CD4-positive, alpha-beta T cell treated with Interleukin-17A for 1 hour (primary cell): Measurements from ENCODE around the gene GSK3A.

ENCODE experiments used
- DNase-seq: peaks from one replicate; pipeline ENCODE4 v3.0.0-alpha.2; 2020

Gene GSK3A

DNA sequence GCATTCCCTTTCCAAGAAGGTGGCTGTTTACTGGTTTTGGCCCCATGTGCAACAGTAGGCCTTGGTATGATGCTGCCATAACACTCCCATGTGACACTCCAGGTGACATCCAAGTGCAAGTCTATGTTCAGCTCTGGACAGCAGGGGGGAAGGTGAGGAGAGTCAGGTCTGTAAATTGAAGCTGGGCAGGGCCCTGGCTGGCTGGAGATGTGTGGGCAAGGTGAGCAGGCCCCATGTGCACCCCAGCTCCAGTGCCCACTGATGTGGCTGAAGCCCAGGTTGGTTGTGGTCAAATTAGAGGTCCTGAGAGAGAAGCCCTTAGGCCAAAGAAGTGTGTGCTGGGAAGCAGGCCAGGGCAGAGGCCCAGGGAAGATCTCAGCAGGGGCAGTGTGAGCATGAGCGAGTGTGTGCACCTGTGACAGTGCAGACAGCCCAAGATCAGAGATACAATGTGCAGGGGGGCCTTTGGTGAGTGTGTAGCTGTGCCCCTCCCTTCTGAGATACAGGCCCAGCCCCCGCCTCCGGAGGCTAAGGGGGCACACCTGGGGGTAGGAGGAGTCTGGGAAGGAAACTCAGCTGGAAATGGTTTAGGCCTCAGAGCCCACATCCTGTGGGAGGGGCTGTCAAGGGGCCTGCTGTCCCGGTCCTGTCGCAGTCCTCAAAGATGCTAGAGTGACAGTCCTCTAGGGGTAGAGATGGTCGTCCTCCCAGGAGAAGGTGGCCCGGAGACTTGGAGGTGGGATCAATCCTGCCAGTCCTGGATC, 43.5 kb downstream of the GSK3A start:
- DNase-seq, result peak; percentile 88

DNA sequence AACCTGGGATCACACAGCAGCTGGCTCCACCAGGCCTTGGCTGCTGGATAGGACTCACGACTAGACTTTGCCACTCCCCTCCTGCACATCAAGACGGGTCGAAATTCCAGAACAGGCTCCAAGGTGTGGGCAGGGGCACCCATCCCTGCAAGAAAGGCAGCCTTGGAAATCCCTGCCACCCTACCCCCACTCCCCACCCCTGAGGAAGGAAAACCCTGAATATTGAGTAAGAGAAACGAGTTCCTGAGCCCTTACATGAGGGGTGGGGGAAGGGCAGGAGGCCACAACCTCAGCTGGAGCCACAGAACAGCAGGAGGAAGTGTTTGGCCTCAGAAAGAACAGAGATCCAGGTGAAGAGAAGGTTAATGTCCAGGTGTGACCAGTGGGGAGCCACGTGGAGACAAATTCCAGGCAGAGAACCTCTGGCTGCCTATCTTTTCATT, 45.0 kb downstream of the GSK3A start:
- no peak for DNase-seq

DNA sequence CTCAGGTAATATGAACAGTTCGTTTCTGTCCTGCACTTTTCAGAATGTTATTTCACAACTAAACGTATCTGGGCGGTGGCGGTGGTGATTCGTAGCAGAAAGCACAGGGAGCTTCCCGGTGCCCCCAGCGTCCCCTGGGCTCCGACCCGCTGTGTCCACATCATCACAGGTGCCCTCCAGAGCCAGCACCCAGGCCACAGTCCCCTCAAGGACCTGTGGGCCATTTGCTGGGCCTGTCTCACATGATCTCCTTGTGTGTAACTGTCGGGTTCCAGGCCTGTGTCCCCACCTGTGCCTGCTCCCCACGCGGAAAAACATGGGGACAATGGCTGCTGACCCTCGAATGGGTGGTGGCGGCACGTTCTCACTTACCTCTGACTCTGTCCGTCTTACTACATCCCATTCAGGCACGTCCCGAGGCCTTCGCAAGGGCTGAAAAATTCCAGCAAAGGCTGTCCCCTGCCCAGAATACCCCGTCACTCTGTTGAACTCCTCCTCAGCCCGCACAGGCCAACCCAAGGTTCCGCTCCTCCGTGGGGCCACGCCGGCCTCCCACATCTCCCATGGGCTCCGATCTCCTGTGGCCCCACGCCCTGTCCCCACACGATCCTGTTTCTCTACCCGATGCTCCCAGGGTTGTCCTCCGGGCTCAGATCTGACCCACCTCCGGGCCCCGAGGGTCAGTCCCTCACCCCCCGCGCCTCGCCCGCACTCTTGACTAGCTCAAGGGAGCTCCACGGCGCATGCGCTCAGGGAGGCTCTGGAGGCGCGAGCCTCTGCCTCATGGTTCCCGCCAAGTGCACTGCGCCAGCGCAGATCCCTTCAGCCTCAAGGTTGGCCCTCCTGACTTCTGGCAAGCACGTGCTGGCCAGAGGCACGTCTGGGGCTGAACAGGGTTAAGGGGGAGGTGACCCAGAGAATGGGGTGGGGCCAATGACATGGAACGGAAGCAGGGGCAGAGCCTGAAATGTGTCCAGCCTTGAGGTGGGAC, 46.1 kb downstream of the GSK3A start:
- DNase-seq, result no peak

DNA sequence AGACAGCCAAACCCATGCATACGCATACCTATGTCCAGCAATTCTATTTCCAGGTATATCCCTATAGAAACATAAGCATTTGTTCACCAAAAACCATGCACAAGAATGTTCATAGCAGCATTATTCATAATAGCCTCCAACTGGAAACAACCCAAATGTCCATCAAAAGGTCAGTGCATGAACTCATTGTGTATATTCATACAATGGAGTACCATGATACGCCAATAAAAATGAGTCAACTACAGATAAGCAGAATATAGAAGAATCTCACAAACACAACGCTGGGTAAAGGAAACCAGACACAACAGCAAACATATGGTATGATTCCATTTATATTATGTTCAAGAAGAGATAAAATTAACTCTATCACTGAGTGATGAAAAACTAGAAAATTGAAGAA, 48.7 kb downstream of the GSK3A start:
- DNase-seq, result no peak

DNA sequence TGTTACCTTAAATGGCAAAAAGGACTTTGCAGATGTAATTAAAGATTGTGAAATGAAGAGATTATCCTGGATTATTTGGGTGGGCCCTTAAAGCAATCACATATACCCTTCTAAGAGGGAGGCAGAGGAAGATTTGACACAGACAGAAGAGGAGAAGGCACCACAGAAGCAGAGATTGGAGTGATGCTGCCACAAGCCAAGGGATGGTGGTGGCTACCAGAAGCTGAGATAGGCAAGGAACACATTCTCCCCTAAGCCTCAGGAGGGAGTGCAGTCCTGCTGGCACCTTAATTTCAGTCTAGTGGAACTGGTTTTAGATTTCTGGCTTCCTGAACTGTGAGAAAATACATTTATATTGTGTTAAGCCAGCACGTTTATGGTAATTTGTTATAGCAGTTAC, 49.1 kb downstream of the GSK3A start:
- no peak for DNase-seq

DNA sequence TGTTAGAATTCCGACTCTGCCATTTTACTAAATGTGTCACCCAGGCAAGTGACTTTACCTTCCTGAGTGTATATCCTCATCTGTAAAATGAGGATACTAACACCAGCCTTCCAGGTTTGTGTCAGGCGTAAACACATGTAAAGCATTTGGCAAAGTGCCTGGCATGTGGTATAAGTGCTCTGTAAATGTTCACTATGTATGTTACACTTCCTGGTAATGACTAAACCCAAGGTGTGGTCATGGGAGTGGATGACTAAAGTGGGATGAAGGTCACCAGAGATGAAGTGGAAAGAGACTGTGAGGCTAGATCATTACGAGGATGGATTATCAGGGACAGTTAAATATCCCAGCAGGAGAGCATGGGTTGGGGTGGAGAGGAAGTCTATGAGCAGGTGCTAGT, 50.5 kb downstream of the GSK3A start:
- no peak for DNase-seq

DNA sequence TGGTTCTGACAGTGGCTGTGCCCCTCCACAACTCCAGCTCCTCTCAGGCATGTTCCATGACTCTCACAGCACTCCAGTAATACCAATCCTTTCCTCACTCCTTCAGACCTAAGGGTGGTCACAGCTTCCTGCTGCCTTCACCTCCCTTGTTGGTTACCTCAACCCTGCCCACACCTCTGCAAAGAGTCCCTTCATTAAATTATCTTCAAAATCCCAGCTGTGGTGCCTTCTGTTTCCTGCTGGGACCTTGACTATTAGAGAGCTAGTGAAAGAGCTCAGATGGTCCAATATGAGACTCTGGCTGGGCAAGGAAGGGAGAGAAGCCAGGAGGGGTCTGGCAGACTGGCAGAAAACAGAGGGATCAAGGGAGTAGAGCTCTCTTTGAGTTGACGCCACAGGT, 51.1 kb downstream of the GSK3A start:
- DNase-seq, result no peak

DNA sequence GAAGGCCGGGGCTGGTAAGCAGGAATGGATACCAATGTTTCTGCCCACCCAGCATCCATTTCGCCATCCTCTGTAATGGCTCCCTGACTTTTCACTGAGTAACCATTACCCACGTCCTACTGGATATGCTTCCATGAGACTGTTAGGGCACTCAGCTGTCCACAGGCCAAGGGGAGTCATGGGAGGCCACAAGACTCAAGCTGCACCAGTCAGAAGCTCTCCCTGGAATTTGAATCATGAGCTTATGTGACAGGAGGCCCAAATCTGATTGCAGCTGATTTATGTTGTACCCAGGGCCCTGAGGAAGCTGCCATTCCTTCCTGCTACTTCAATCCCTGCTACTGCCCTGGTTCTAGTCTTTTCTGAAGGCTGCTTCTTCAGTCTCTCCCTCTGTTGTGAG, 53.3 kb downstream of the GSK3A start:
- DNase-seq, result no peak

DNA sequence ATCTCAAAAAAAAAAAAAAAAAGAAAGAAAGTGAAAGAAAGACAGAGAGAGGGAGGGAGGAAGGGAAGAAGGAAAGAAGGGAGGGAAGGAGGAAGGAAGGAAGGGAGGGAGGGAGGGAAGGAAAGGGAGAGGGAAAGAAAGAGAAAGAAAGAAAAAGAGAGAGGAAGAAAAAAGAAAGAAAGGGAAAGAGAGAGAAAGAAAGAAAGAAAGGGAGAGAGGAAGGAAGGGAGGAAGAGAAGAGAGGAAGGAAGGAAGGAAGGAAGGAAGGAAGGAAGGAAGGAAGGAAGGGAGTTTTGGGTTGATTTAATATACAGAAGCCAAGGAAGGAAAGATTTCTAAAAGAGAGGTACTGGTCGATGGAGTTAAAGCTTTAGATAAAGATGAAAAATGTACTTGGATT, 53.7 kb downstream of the GSK3A start:
- DNase-seq, result no peak

DNA sequence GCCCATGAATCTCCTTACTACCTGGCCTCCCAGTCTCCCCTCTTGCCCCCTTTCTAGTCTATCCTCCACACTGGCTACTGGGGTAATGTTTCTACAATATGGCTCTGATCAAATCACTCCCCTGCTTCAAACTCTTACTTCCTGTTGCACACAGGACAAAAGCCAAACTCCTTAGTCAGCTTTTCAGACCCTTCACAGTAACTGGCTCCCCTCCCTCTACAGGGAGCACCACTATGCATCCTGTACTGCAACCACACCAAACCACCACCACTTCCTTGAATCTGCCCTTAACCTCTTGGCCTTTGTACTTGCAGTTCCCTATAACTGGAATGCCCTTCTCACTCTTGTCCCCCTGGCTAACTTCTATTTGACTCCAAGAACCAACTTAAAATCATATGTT, 57.1 kb downstream of the GSK3A start:
- peak; percentile 67 for DNase-seq

DNA sequence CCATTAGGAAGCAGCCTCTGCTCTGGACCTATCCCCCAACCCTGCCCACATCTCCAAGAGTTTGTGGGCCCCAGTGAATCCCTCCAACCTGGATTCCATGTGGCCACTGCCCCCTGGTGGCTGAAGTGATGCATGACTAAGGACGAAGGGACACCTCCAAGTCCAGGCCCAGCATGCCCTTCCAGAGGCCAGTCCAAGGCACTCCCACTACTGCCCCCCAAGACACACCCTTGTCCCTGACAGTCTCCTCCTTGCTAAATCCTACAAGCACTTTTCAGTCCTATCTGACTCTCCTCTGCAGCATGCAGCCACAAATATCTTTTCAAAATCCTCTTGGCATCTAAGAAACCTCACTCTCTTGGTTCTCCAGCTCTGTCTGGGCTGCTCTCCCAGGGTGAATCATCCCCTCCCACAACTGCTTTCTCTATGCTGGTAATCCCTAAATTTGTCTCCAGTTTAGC, 58.0 kb downstream of the GSK3A start:
- DNase-seq, result peak; percentile 72
